ENCODE measurements around the gene ABCC1.

DNA sequence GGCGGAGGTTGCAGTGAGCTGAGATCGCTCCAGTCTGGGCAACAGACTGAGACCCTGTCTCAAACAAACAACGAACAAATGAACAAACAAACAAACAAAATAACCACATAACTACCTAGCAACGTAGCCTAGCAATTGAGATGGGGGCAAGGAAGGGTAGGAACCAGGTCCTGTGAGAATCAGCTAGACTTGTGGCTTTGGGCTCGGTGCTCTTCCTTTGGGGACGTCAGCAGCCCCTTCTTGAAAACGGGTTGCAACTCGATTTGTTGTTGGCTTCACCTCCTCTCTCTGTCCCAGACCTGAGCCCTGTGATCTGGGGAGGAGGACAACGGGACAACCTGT is 72.2 kb downstream of the ABCC1 start:
- TF ChIP-seq, protein P1, sequence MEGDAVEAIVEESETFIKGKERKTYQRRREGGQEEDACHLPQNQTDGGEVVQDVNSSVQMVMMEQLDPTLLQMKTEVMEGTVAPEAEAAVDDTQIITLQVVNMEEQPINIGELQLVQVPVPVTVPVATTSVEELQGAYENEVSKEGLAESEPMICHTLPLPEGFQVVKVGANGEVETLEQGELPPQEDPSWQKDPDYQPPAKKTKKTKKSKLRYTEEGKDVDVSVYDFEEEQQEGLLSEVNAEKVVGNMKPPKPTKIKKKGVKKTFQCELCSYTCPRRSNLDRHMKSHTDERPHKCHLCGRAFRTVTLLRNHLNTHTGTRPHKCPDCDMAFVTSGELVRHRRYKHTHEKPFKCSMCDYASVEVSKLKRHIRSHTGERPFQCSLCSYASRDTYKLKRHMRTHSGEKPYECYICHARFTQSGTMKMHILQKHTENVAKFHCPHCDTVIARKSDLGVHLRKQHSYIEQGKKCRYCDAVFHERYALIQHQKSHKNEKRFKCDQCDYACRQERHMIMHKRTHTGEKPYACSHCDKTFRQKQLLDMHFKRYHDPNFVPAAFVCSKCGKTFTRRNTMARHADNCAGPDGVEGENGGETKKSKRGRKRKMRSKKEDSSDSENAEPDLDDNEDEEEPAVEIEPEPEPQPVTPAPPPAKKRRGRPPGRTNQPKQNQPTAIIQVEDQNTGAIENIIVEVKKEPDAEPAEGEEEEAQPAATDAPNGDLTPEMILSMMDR (IDR thresholded peaks at IDR 0.05; ENCODE audit: control extremely low read depth in 1 of 3, insufficient read depth in 1 of 3, low read depth in 1 of 3, low read length in 3 of 3): no peak
- no peak for TF ChIP-seq ZNF274 (IDR thresholded peaks at IDR 0.05; ENCODE audit: borderline replicate concordance, extremely low read depth, low read length)
